ENCODE measurements around the gene PCED1A. TPM values are rescaled to one million over a fixed set of nuclear protein-coding genes. Genes with fewer than 3 reads are reported as not detected.

Gene PCED1A
- total and polyA plus RNA-seq, 4 donors: 6.8 to 13.4 (median 13.0) TPM

DNA sequence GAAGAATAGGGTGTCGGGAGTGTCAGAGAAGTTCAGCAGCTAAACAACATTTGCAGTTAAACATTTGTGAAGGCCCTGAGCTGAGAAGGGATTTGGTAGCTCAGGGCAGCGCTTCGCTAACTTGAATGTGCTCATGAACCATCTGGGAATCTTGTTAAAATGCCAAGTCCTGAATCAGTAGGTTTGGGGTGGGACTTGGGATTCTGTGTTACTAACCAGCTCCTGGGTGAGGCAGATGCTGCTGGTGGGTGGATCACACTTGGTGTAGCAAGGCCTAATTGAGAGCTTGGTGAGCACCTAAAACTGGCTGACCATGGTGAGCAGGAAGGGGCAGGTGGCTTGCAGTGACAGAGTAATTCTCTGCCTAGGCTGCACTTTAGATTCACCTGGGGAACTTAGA, 38.7 kb upstream of the PCED1A start (continued):
- TF ChIP-seq, protein P1, sequence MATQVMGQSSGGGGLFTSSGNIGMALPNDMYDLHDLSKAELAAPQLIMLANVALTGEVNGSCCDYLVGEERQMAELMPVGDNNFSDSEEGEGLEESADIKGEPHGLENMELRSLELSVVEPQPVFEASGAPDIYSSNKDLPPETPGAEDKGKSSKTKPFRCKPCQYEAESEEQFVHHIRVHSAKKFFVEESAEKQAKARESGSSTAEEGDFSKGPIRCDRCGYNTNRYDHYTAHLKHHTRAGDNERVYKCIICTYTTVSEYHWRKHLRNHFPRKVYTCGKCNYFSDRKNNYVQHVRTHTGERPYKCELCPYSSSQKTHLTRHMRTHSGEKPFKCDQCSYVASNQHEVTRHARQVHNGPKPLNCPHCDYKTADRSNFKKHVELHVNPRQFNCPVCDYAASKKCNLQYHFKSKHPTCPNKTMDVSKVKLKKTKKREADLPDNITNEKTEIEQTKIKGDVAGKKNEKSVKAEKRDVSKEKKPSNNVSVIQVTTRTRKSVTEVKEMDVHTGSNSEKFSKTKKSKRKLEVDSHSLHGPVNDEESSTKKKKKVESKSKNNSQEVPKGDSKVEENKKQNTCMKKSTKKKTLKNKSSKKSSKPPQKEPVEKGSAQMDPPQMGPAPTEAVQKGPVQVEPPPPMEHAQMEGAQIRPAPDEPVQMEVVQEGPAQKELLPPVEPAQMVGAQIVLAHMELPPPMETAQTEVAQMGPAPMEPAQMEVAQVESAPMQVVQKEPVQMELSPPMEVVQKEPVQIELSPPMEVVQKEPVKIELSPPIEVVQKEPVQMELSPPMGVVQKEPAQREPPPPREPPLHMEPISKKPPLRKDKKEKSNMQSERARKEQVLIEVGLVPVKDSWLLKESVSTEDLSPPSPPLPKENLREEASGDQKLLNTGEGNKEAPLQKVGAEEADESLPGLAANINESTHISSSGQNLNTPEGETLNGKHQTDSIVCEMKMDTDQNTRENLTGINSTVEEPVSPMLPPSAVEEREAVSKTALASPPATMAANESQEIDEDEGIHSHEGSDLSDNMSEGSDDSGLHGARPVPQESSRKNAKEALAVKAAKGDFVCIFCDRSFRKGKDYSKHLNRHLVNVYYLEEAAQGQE (IDR thresholded peaks at IDR 0.05): no peak
- TF ChIP-seq TAF1 (conservative IDR thresholded peaks at IDR 0.05) (no peak), RAD21 (IDR thresholded peaks at IDR 0.05) (no peak)

DNA sequence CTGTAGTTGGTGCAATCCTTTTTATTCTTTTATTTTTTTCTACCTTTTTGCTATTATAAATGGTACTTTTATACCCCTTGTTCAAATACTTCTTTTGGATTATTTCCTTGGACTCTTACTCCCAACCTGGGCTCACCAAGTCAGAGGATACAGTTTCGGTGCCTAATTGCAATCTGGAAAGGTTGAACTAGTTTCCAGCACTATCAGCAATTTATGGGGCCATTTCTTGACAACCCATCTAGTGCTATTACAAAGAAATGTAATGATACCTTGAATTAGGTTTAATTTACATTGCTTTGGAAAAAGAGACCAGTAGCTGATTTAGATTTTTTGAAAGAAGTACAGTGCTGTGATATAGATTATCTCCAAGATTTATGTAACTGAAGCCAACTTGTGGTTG, 38.1 kb upstream of the PCED1A start:
- H3K4me3 ChIP-seq (ENCODE audit: low read depth in 1 of 3, low read length in 3 of 3): no peak overlapping the region
- no peak overlapping the region for H3K9ac ChIP-seq (ENCODE audit: low read depth in 1 of 2, low read length in 2 of 2)
- 99% methylated on average over 1 of the region's 1 CpG for WGBS
- TF ChIP-seq, protein P2, sequence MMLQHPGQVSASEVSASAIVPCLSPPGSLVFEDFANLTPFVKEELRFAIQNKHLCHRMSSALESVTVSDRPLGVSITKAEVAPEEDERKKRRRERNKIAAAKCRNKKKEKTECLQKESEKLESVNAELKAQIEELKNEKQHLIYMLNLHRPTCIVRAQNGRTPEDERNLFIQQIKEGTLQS (IDR thresholded peaks at IDR 0.05): no peak
- no peak for TF ChIP-seq SP1 (IDR thresholded peaks at IDR 0.05)
- no peak for TF ChIP-seq YY1 (IDR thresholded peaks at IDR 0.05)
- TF ChIP-seq, protein P1 (IDR thresholded peaks at IDR 0.05): no peak
- no peak for TF ChIP-seq TAF1 (conservative IDR thresholded peaks at IDR 0.05)
- TF ChIP-seq EGR1 (IDR thresholded peaks at IDR 0.05; ENCODE audit: low read depth in 2 of 2): no peak
- no peak for TF ChIP-seq FOXA1 (IDR thresholded peaks at IDR 0.05)
- no peak for TF ChIP-seq JUND (IDR thresholded peaks at IDR 0.05)
- no peak for TF ChIP-seq GABPA (IDR thresholded peaks at IDR 0.05 in 1 of 2, conservative IDR thresholded peaks at IDR 0.05 in 1 of 2)
- no peak for TF ChIP-seq FOXA2 (IDR thresholded peaks at IDR 0.05)
- TF ChIP-seq HNF4G (IDR thresholded peaks at IDR 0.05): no peak
- TF ChIP-seq, protein P3, sequence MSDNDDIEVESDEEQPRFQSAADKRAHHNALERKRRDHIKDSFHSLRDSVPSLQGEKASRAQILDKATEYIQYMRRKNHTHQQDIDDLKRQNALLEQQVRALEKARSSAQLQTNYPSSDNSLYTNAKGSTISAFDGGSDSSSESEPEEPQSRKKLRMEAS (IDR thresholded peaks at IDR 0.05): no peak
- H3K27ac ChIP-seq (ENCODE audit: low read depth in 1 of 2, low read length in 2 of 2): no peak overlapping the region
- DNase-seq (ENCODE audit: low spot score): no peak
- H3K4me1 ChIP-seq (ENCODE audit: control insufficient read depth in 4 of 4, insufficient read depth in 4 of 4, low read length in 3 of 4): peaks cover 1 to 17% (median 10%) of the 10 kb centered on the region in 4 donors
- H3K9me3 ChIP-seq (ENCODE audit: control insufficient read depth in 4 of 4, low read length in 3 of 4): no peaks in the 10 kb centered on the region
- H3K27me3 ChIP-seq (ENCODE audit: control insufficient read depth in 4 of 4, insufficient read depth in 4 of 4, low read length in 3 of 4): no peaks in the 10 kb centered on the region
- H3K36me3 ChIP-seq (ENCODE audit: control insufficient read depth in 4 of 4, insufficient read depth in 3 of 4, low read depth in 1 of 4, low read length in 3 of 4): no peaks in the 10 kb centered on the region

DNA sequence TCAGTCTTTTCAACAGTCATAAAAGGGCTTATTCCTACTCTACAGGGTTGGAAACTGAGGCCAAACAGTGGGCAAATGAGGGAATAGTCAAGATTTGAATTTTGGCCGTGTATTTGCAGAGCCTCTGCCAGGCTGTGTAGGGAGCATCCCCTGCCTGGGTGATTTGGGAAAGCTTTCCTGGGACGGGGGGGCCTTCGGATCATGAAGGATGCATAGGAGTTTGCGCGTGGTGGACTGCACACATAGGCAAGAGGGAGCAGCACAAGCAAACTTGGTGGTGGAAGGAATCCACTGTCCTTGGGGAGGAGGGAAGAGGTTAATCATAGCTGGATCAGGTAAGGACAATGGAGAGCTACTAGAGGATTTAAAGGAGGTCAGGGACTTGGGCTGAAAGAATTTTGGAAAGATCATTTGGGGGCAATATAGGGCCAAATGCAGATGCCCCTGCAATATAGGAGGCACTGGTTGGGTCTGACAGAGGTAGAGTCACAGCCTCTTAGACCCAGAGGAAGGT, 35.3 kb upstream of the PCED1A start:
- no peak for DNase-seq (ENCODE audit: low spot score)
- TF ChIP-seq FOXA2 (IDR thresholded peaks at IDR 0.05): no peak
- TF ChIP-seq, protein P4, sequence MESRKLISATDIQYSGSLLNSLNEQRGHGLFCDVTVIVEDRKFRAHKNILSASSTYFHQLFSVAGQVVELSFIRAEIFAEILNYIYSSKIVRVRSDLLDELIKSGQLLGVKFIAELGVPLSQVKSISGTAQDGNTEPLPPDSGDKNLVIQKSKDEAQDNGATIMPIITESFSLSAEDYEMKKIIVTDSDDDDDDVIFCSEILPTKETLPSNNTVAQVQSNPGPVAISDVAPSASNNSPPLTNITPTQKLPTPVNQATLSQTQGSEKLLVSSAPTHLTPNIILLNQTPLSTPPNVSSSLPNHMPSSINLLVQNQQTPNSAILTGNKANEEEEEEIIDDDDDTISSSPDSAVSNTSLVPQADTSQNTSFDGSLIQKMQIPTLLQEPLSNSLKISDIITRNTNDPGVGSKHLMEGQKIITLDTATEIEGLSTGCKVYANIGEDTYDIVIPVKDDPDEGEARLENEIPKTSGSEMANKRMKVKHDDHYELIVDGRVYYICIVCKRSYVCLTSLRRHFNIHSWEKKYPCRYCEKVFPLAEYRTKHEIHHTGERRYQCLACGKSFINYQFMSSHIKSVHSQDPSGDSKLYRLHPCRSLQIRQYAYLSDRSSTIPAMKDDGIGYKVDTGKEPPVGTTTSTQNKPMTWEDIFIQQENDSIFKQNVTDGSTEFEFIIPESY (IDR thresholded peaks at IDR 0.05): no peak
- no peak for TF ChIP-seq NR2F2 (IDR thresholded peaks at IDR 0.05)
- TF ChIP-seq TAF1 (conservative IDR thresholded peaks at IDR 0.05): no peak
- no peak for TF ChIP-seq EGR1 (IDR thresholded peaks at IDR 0.05; ENCODE audit: low read depth in 2 of 2)
- TF ChIP-seq RXRA (IDR thresholded peaks at IDR 0.05): no peak
- no peak for TF ChIP-seq YY1 (IDR thresholded peaks at IDR 0.05)
- TF ChIP-seq, protein P5, sequence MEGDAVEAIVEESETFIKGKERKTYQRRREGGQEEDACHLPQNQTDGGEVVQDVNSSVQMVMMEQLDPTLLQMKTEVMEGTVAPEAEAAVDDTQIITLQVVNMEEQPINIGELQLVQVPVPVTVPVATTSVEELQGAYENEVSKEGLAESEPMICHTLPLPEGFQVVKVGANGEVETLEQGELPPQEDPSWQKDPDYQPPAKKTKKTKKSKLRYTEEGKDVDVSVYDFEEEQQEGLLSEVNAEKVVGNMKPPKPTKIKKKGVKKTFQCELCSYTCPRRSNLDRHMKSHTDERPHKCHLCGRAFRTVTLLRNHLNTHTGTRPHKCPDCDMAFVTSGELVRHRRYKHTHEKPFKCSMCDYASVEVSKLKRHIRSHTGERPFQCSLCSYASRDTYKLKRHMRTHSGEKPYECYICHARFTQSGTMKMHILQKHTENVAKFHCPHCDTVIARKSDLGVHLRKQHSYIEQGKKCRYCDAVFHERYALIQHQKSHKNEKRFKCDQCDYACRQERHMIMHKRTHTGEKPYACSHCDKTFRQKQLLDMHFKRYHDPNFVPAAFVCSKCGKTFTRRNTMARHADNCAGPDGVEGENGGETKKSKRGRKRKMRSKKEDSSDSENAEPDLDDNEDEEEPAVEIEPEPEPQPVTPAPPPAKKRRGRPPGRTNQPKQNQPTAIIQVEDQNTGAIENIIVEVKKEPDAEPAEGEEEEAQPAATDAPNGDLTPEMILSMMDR (IDR thresholded peaks at IDR 0.05; ENCODE audit: low read depth, low read length, missing input control): no peak
- WGBS: 95% methylated on average over 5 of the region's 5 CpGs
- no peaks in the 10 kb centered on the region for H3K36me3 ChIP-seq (ENCODE audit: control insufficient read depth in 4 of 4, insufficient read depth in 3 of 4, low read depth in 1 of 4, low read length in 3 of 4)
- no peak overlapping the region for H3K9ac ChIP-seq (ENCODE audit: low read depth in 1 of 2, low read length in 2 of 2)
- H3K4me1 ChIP-seq (ENCODE audit: control insufficient read depth in 4 of 4, insufficient read depth in 4 of 4, low read length in 3 of 4): peaks cover 4 to 30% (median 21%) of the 10 kb centered on the region in 4 donors
- H3K4me3 ChIP-seq (ENCODE audit: low read depth in 1 of 3, low read length in 3 of 3): no peak overlapping the region
- H3K27me3 ChIP-seq (ENCODE audit: control insufficient read depth in 4 of 4, insufficient read depth in 4 of 4, low read length in 3 of 4): no peaks in the 10 kb centered on the region
- no peak overlapping the region for H3K27ac ChIP-seq (ENCODE audit: low read depth in 1 of 2, low read length in 2 of 2)
- no peaks in the 10 kb centered on the region for H3K9me3 ChIP-seq (ENCODE audit: control insufficient read depth in 4 of 4, low read length in 3 of 4)

Data from liver (tissue), 9 donors.